ENCODE measurements around the gene FIG4. TPM values are rescaled to one million over a fixed set of nuclear protein-coding genes. Genes with fewer than 3 reads are reported as not detected.

FIG4 gene
- total and polyA plus RNA-seq, 2 of the 13 experiments (the other 11 are each of a cell fraction or from before 2014, with no cell fraction given), result 5.5 to 7.9 TPM

DNA sequence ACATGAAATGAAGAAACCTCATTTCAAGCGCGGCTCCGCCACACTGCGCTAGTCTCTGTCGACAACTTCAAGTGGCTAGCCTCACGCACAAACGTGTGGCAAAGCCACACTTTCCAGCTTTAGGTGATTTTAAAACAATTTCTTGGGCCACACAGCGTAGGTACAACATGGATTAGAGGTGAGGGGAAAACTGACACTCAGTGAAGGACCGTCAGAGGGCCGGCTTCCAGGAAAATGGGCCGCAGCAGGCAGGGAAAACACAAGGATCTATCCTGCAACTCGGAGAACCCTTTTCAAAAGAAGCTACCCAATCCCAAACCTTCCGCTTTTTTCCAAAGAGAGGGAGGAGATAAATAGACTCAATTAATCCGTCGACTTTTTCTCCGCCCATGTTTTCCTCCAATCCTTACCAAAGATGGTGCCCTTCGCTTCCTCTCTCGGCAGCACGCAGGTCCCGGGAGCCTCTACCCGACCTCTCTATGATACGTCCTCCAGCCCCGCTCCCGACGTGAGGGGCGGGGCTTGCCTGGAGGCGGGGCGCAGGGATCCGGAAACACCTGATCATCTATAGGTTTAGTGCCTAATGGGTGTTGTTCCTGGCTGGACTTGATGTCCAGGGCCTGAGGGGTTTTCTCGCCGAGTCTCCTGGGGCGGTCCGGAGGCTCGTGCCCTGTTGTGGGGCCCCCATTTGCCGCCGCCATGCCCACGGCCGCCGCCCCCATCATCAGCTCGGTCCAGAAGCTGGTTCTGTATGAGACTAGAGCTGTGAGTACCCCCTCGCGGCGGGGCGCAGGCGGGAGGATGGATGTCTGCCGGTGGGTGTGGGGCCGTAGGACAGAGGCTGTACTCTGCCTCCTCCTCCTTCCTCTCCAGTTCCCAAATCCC is at the start of gene FIG4, which contains the start of gene AK9 (continued):
- TF ChIP-seq, protein P1, sequence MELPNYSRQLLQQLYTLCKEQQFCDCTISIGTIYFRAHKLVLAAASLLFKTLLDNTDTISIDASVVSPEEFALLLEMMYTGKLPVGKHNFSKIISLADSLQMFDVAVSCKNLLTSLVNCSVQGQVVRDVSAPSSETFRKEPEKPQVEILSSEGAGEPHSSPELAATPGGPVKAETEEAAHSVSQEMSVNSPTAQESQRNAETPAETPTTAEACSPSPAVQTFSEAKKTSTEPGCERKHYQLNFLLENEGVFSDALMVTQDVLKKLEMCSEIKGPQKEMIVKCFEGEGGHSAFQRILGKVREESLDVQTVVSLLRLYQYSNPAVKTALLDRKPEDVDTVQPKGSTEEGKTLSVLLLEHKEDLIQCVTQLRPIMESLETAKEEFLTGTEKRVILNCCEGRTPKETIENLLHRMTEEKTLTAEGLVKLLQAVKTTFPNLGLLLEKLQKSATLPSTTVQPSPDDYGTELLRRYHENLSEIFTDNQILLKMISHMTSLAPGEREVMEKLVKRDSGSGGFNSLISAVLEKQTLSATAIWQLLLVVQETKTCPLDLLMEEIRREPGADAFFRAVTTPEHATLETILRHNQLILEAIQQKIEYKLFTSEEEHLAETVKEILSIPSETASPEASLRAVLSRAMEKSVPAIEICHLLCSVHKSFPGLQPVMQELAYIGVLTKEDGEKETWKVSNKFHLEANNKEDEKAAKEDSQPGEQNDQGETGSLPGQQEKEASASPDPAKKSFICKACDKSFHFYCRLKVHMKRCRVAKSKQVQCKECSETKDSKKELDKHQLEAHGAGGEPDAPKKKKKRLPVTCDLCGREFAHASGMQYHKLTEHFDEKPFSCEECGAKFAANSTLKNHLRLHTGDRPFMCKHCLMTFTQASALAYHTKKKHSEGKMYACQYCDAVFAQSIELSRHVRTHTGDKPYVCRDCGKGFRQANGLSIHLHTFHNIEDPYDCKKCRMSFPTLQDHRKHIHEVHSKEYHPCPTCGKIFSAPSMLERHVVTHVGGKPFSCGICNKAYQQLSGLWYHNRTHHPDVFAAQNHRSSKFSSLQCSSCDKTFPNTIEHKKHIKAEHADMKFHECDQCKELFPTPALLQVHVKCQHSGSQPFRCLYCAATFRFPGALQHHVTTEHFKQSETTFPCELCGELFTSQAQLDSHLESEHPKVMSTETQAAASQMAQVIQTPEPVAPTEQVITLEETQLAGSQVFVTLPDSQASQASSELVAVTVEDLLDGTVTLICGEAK (IDR thresholded peaks at IDR 0.05), result no peak
- TF ChIP-seq, protein P1 (CRISPR knock-in tag; IDR thresholded peaks at IDR 0.05), result peak; percentile 47; the same call in 1 of the 2 replicates
- TF ChIP-seq ZNF383 (CRISPR knock-in tag; IDR thresholded peaks at IDR 0.05; ENCODE audit: borderline replicate concordance) (no peak), NPAS2 (CRISPR knock-in tag; IDR thresholded peaks at IDR 0.05; ENCODE audit: borderline replicate concordance) (no peak), MIER2 (CRISPR knock-in tag; IDR thresholded peaks at IDR 0.05) (no peak), ZNF704 (CRISPR knock-in tag; IDR thresholded peaks at IDR 0.05; ENCODE audit: borderline replicate concordance) (0 out of 2 replicates have a peak, but pooled peaks have one; percentile 36), TOE1 (CRISPR knock-in tag; IDR thresholded peaks at IDR 0.05) (no peak), BHLHE40 (IDR thresholded peaks at IDR 0.05; ENCODE audit: low read length) (no peak), CSRNP1 (CRISPR knock-in tag; IDR thresholded peaks at IDR 0.05) (no peak), NR0B2 (CRISPR knock-in tag; IDR thresholded peaks at IDR 0.05) (0 out of 2 replicates have a peak, but pooled peaks have one; percentile 15)
- TF ChIP-seq, protein P2, sequence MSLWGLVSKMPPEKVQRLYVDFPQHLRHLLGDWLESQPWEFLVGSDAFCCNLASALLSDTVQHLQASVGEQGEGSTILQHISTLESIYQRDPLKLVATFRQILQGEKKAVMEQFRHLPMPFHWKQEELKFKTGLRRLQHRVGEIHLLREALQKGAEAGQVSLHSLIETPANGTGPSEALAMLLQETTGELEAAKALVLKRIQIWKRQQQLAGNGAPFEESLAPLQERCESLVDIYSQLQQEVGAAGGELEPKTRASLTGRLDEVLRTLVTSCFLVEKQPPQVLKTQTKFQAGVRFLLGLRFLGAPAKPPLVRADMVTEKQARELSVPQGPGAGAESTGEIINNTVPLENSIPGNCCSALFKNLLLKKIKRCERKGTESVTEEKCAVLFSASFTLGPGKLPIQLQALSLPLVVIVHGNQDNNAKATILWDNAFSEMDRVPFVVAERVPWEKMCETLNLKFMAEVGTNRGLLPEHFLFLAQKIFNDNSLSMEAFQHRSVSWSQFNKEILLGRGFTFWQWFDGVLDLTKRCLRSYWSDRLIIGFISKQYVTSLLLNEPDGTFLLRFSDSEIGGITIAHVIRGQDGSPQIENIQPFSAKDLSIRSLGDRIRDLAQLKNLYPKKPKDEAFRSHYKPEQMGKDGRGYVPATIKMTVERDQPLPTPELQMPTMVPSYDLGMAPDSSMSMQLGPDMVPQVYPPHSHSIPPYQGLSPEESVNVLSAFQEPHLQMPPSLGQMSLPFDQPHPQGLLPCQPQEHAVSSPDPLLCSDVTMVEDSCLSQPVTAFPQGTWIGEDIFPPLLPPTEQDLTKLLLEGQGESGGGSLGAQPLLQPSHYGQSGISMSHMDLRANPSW (CRISPR knock-in tag; IDR thresholded peaks at IDR 0.05; ENCODE audit: borderline replicate concordance), result no peak

Measured in HepG2 (cell line).